WTC11 (cell line): ENCODE results near the gene FES. TPM values are rescaled to one million over a fixed set of nuclear protein-coding genes. Genes with fewer than 3 reads are reported as not detected.
A peak's percentile ranks its signal among the peaks of the same experiment; 100 is the strongest.

Source experiments
- ATAC-seq: fragments of 200-7000 bp; cut with Tn5 transposase; 2 replicates; pipeline ENCODE4 v1.10.0; 2021; ENCODE audit warnings: mild to moderate bottlenecking, moderate library complexity
- CTCF ChIA-PET: fragments of 300-600 bp; sonication (Branson Sonifier 250); formaldehyde crosslinking; loops from one replicate; lab custom pipeline; 2021; ENCODE audit warnings: antibody characterized with exemption; lab: Charles Lee
- POLR2A ChIA-PET: fragments of 350-600 bp; sonication (Branson Sonifier 250); formaldehyde crosslinking; loops from one replicate; lab custom pipeline; 2021; ENCODE audit warnings: antibody characterized with exemption; lab: Charles Lee
- DNase-seq: peaks from one replicate; pipeline ENCODE4 v3.0.0; 2021; ENCODE audit warnings: low spot score
- H3K27ac Mint-ChIP-seq: 2 replicates; pipeline ENCODE4 v1.8.0; 2021; ENCODE audit warnings: mixed read lengths
- H3K27me3 Mint-ChIP-seq: 2 replicates; pipeline ENCODE4 v1.8.0; 2021; ENCODE audit warnings: low read depth, mild to moderate bottlenecking, moderate library complexity, mixed read lengths
- H3K36me3 Mint-ChIP-seq: 2 replicates; pipeline ENCODE4 v1.8.0; 2021; ENCODE audit warnings: mixed read lengths
- H3K4me1 Mint-ChIP-seq: 2 replicates; pipeline ENCODE4 v1.8.0; 2022; ENCODE audit warnings: mixed read lengths
- H3K4me3 Mint-ChIP-seq: 2 replicates; pipeline ENCODE4 v1.8.0; 2021; ENCODE audit warnings: mild to moderate bottlenecking, moderate library complexity, mixed read lengths
- H3K9me3 Mint-ChIP-seq: 2 replicates; pipeline ENCODE4 v1.8.0; 2021; ENCODE audit warnings: mixed read lengths
- ATF6 ChIP-seq: sonication (generic); formaldehyde crosslinking; IDR thresholded peaks from 2 replicates; pipeline ENCODE4 v1.8.1; 2023; ENCODE audit warnings: mild to moderate bottlenecking, missing genetic modification reagents
- CREB1 ChIP-seq: sonication (generic); formaldehyde crosslinking; IDR thresholded peaks from 2 replicates; pipeline ENCODE4 v1.8.0; 2023; ENCODE audit warnings: mild to moderate bottlenecking, missing genetic modification reagents
- CTCF ChIP-seq: fragments of 200-600 bp; IDR thresholded peaks from 2 replicates; pipeline ENCODE4 v1.8.0; 2022; ENCODE audit warnings: antibody characterized with exemption
- EMX1 ChIP-seq: fragments of 250-450 bp; sonication (Bioruptor Pico); IDR thresholded peaks from 2 replicates; pipeline ENCODE4 v1.8.0; 2021; ENCODE audit warnings: mild to moderate bottlenecking
- ETV6 ChIP-seq: sonication (generic); formaldehyde crosslinking; IDR thresholded peaks from 2 replicates; pipeline ENCODE4 v1.8.1; 2022; ENCODE audit warnings: mild to moderate bottlenecking, missing genetic modification reagents
- FOXK1 ChIP-seq: sonication (generic); formaldehyde crosslinking; IDR thresholded peaks from 2 replicates; pipeline ENCODE4 v1.8.0; 2022; ENCODE audit warnings: mild to moderate bottlenecking, moderate library complexity, missing genetic modification reagents
- MXD4 ChIP-seq: fragments of 250-450 bp; sonication (Bioruptor Pico); IDR thresholded peaks from 2 replicates; pipeline ENCODE4 v1.8.0; 2021; ENCODE audit warnings: mild to moderate bottlenecking, moderate library complexity, borderline replicate concordance
- PRDM15 ChIP-seq: sonication (generic); formaldehyde crosslinking; IDR thresholded peaks from 2 replicates; pipeline ENCODE4 v1.8.0; 2022; ENCODE audit warnings: missing genetic modification reagents
- TCF7 ChIP-seq: sonication (generic); formaldehyde crosslinking; IDR thresholded peaks from 2 replicates; pipeline ENCODE4 v1.8.0; 2022; ENCODE audit warnings: mild to moderate bottlenecking, low read depth, missing genetic modification reagents, moderate library complexity
- USF1 ChIP-seq: sonication (generic); formaldehyde crosslinking; IDR thresholded peaks from 2 replicates; pipeline ENCODE4 v1.8.0; 2022; ENCODE audit warnings: mild to moderate bottlenecking, missing genetic modification reagents
- ZNF138 ChIP-seq: sonication (generic); formaldehyde crosslinking; conservative IDR thresholded peaks from 2 replicates; pipeline ENCODE4 v1.8.1; 2022; ENCODE audit warnings: mild to moderate bottlenecking, moderate library complexity, missing genetic modification reagents
- total RNA-seq: library from RNA; stranded (reverse); gene quantifications from 3 replicates; pipeline ENCODE4 v1.2.3, GENCODE V29; 2021

Gene FES
- total RNA-seq, 1 experiment from 2014 or later = 10.0 TPM

GRCh38 chr15:90866161-90866715 lies 18.1 kb upstream of the FES start:
- POLR2A ChIA-PET = no interaction called here
- peaks cover 35% of the 10 kb centered on the region for H3K4me1 Mint-ChIP-seq
- H3K36me3 Mint-ChIP-seq = no peaks in the 10 kb centered on the region
- TF ChIP-seq CREB1 (no peak), EMX1 (CRISPR knock-in tag) (no peak), ZNF138 (no peak), TCF7 (CRISPR knock-in tag) (no peak), USF1 (CRISPR knock-in tag) (no peak)
- no peak for DNase-seq
- CTCF ChIA-PET = no interaction called here
- H3K9me3 Mint-ChIP-seq = no peaks in the 10 kb centered on the region
- ATAC-seq = no peak
- no peaks in the 10 kb centered on the region; the same call in 1 of the 2 replicates for H3K27me3 Mint-ChIP-seq
- H3K27ac Mint-ChIP-seq = no peak overlapping the region
- no peak overlapping the region for H3K4me3 Mint-ChIP-seq

DNA sequence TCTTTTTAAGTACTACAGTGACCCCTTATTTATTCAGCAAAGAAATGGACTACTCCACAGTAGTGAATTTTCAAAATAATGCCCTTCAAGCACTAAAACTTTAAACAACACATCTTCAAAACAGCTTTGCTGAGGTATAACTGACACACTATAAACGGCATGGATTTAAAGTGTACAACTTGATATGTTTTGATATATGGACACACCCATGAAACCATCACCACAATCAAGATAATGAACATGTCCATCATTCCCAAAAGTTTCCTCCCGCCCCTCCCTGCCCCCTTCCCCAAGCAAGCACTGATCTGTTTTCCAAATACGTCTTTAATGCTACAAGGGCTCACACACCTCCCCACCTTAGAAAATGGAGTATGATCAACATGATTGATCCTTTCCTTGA lies 17.5 kb upstream of the FES start:
- no peak for ATAC-seq
- DNase-seq = no peak
- CTCF ChIA-PET = interaction anchor here (1.5 kb wide), 1 partner anchor 35 kb away, joined by 3 read pairs; no protein-coding TSS in a partner anchor
- no peaks in the 10 kb centered on the region for H3K36me3 Mint-ChIP-seq
- H3K9me3 Mint-ChIP-seq = no peaks in the 10 kb centered on the region
- TF ChIP-seq CTCF (no peak), FOXK1 (CRISPR knock-in tag) (no peak), ATF6 (CRISPR knock-in tag) (no peak), TCF7 (CRISPR knock-in tag) (no peak), CREB1 (no peak), ETV6 (CRISPR knock-in tag) (no peak)
- H3K27ac Mint-ChIP-seq = no peak overlapping the region; the same call in 1 of the 2 replicates
- POLR2A ChIA-PET = no interaction called here
- peaks cover 35% of the 10 kb centered on the region for H3K4me1 Mint-ChIP-seq
- H3K4me3 Mint-ChIP-seq = no peak overlapping the region
- H3K27me3 Mint-ChIP-seq = no peaks in the 10 kb centered on the region; the same call in 1 of the 2 replicates

- peak within 1 kb of the TSS; percentile 16; the same call in 1 of the 2 replicates for H3K4me3 Mint-ChIP-seq
- ATAC-seq (no peak), DNase-seq (no peak)
- no peaks in the 10 kb centered on the region for H3K36me3 Mint-ChIP-seq
- peak; percentile 78 for TF ChIP-seq PRDM15
- no peak for TF ChIP-seq MXD4 (CRISPR knock-in tag)
- no peaks in the 10 kb centered on the region for H3K9me3 Mint-ChIP-seq
- ChIA-PET CTCF (interaction anchor here (0.6 to 4.9 kb wide), 8 partner anchors 18 to 668 kb away, joined by 3 to 27 read pairs (median 4); partner anchors contain the start of gene HDDC3), POLR2A (interaction anchor here (2.3 to 4.6 kb wide), 2 partner anchors 17 to 29 kb away, joined by 8 to 22 read pairs; partner anchors contain the start of gene FES)
- no peaks in the 10 kb centered on the region; the same call in 1 of the 2 replicates for H3K27me3 Mint-ChIP-seq
- peaks cover 47% of the 10 kb centered on the region for H3K4me1 Mint-ChIP-seq
- H3K27ac Mint-ChIP-seq = peak within 1 kb of the TSS; percentile 97
These were observed 16.0 kb upstream of the FES start, which contains the start of gene FURIN for GRCh38 chr15:90868261-90868689. Gene FURIN, plus strand, starts transcription at chr15:90868588. Its CDS starts 7,153 bp downstream, at chr15:90875741.
